Sigmoid colon (tissue), 3 donors: ENCODE data around the gene PELI2.

Experiments
- CTCF ChIP-seq, 4 experiments: fragments of 450-650 bp in 3 of 4; fragments of 200-600 bp in 1 of 4; IDR thresholded peaks; one replicate each; pipeline ENCODE4 v1.5.1; 2016 to 2019; ENCODE audit warnings: antibody characterized with exemption in 4 of 4, mild to moderate bottlenecking in 3 of 4, moderate library complexity in 2 of 4
- POLR2A ChIP-seq, 2 donors: fragments of 450-650 bp; IDR thresholded peaks; one replicate each; pipeline ENCODE4 v1.6.1; 2016; ENCODE audit warnings: antibody characterized with exemption in 2 of 2, mild to moderate bottlenecking in 2 of 2, moderate library complexity in 2 of 2

GRCh38 chr14:56131865-56132833, 13.9 kb downstream of the PELI2 start:
- TF ChIP-seq POLR2A (IDR thresholded peaks at IDR 0.05) (no peak), CTCF (IDR thresholded peaks at IDR 0.05) (no peak)
